Choroid plexus epithelial cell (primary cell): ENCODE measurements around the gene SCUBE1.

Experiments
- DNase-seq: peaks from one replicate; pipeline ENCODE4 v3.0.0-alpha.2; 2010; ENCODE audit warnings: low read depth
- H3K4me3 ChIP-seq: 2 replicates; pipeline ENCODE4 v1.5.1; 2011; ENCODE audit warnings: low read depth, mild to moderate bottlenecking, control low read depth, low read length, moderate library complexity
- CTCF ChIP-seq: conservative IDR thresholded peaks from 2 replicates; pipeline ENCODE4 v1.5.1; 2011; ENCODE audit warnings: low read depth, mild to moderate bottlenecking, control low read depth, inconsistent platforms, low read length, moderate library complexity

SCUBE1 gene

GRCh38 chr22:43304831-43305590, 38.2 kb downstream of the SCUBE1 start:
- DNase-seq: no peak
- TF ChIP-seq CTCF: no peak
- H3K4me3 ChIP-seq: no peak overlapping the region

GRCh38 chr22:43303751-43304150, 39.4 kb downstream of the SCUBE1 start:
- H3K4me3 ChIP-seq: no peak overlapping the region
- DNase-seq: no peak
- no peak for TF ChIP-seq CTCF

GRCh38 chr22:43303166-43303565, 40.0 kb downstream of the SCUBE1 start:
- no peak for TF ChIP-seq CTCF

GRCh38 chr22:43302531-43303041, 40.6 kb downstream of the SCUBE1 start:
- no peak for DNase-seq
- TF ChIP-seq CTCF: no peak
- no peak overlapping the region for H3K4me3 ChIP-seq

More at GRCh38 chr22:43303166-43303565, 40.0 kb downstream of the SCUBE1 start:
- H3K4me3 ChIP-seq: no peak overlapping the region
- no peak for DNase-seq

- no peak for DNase-seq
- no peak overlapping the region for H3K4me3 ChIP-seq
- TF ChIP-seq CTCF: no peak
Observed at GRCh38 chr22:43301866-43302265, 41.3 kb downstream of the SCUBE1 start.

GRCh38 chr22:43300891-43301676, 42.1 kb downstream of the SCUBE1 start:
- TF ChIP-seq CTCF: no peak
- H3K4me3 ChIP-seq: no peak overlapping the region

GRCh38 chr22:43299736-43300135, 43.4 kb downstream of the SCUBE1 start:
- TF ChIP-seq CTCF: no peak
- no peak for DNase-seq
- no peak overlapping the region for H3K4me3 ChIP-seq

More at GRCh38 chr22:43300891-43301676, 42.1 kb downstream of the SCUBE1 start:
- no peak for DNase-seq
